SK-N-SH (cell line): ENCODE results near the gene STK38.

Experiments
- FOSL2 ChIP-seq: IDR thresholded peaks from 2 replicates; pipeline ENCODE4 v1.4.0; 2012; ENCODE audit warnings: low read depth, mild to moderate bottlenecking, moderate library complexity, borderline replicate concordance
- RAD21 ChIP-seq: IDR thresholded peaks from 2 replicates; pipeline ENCODE4 v1.6.1; 2012; ENCODE audit warnings: mild to moderate bottlenecking, low read length
- RFX5 ChIP-seq: IDR thresholded peaks from 2 replicates; pipeline ENCODE4 v1.6.1; 2012; ENCODE audit warnings: mild to moderate bottlenecking, improper control_type of control experiment, low read length
- SIN3A ChIP-seq: IDR thresholded peaks from 2 replicates; pipeline ENCODE4 v1.6.1; 2012; ENCODE audit warnings: low read depth, mild to moderate bottlenecking, low read length, moderate library complexity, borderline replicate concordance
- TAF1 ChIP-seq: IDR thresholded peaks from 2 replicates; pipeline ENCODE4 v1.6.1; 2012; ENCODE audit warnings: low read depth, mild to moderate bottlenecking, low read length, moderate library complexity, borderline replicate concordance
- TEAD4 ChIP-seq: IDR thresholded peaks from 2 replicates; pipeline ENCODE4 v1.4.0; 2012; ENCODE audit warnings: mild to moderate bottlenecking, borderline replicate concordance; ENCODE audit not compliant: insufficient read depth
- TF ChIP-seq, protein P1 (sequence below): fragments of 200-600 bp; sonication (generic); IDR thresholded peaks from 2 replicates; pipeline ENCODE4 v1.6.1; 2017; ENCODE audit warnings: antibody characterized with exemption, mild to moderate bottlenecking, moderate library complexity
- TF ChIP-seq, protein P2 (sequence below): IDR thresholded peaks from 2 replicates; pipeline ENCODE4 v1.4.0; 2012; ENCODE audit warnings: low read depth

DNA sequence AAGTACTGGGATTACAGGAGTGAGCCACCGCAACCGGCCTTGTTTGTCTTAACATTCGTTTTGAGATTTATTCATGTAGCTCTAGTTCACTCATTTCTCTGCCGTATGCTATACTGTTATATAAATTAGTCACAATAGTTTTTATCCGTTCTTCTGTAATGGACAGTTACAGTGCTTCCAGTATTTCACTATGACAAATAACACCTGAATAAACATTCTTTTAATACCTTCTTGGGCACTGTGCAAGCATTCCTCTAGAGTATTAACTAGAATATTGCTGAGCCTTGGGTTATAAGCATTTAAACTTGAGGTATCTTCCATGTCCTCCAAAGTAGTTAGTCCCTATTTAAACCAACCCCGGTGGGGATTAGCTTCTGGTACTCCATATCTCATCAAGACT lies 45.6 kb downstream of the STK38 start:
- TF ChIP-seq, protein P1, sequence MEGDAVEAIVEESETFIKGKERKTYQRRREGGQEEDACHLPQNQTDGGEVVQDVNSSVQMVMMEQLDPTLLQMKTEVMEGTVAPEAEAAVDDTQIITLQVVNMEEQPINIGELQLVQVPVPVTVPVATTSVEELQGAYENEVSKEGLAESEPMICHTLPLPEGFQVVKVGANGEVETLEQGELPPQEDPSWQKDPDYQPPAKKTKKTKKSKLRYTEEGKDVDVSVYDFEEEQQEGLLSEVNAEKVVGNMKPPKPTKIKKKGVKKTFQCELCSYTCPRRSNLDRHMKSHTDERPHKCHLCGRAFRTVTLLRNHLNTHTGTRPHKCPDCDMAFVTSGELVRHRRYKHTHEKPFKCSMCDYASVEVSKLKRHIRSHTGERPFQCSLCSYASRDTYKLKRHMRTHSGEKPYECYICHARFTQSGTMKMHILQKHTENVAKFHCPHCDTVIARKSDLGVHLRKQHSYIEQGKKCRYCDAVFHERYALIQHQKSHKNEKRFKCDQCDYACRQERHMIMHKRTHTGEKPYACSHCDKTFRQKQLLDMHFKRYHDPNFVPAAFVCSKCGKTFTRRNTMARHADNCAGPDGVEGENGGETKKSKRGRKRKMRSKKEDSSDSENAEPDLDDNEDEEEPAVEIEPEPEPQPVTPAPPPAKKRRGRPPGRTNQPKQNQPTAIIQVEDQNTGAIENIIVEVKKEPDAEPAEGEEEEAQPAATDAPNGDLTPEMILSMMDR, result no peak
- TF ChIP-seq RFX5 (no peak), SIN3A (no peak), RAD21 (no peak), TAF1 (no peak), TEAD4 (no peak), FOSL2 (no peak)
- TF ChIP-seq, protein P2, sequence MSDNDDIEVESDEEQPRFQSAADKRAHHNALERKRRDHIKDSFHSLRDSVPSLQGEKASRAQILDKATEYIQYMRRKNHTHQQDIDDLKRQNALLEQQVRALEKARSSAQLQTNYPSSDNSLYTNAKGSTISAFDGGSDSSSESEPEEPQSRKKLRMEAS, result no peak
